D721Med (cell line): ENCODE data around the gene C1orf115.

Experiments
- DNase-seq: peaks from one replicate; pipeline ENCODE4 v3.0.0; 2011; ENCODE audit warnings: low spot score; ENCODE audit not compliant: insufficient read length
- FAIRE-seq: peaks from 2 replicates; lab custom pipeline; 2011; peaks lifted over from hg19 to GRCh38; lab: Jason Lieb, UNC
- CTCF ChIP-seq: IDR thresholded peaks from 2 replicates; pipeline ENCODE4 v1.5.1; 2012; ENCODE audit warnings: mild to moderate bottlenecking, control low read depth; ENCODE audit not compliant: insufficient read depth; ENCODE audit errors: missing control alignments

Gene C1orf115

GRCh38 chr1:220684890-220685289 lies 5.3 kb upstream of the C1orf115 start:
- no peak for TF ChIP-seq CTCF
- no peak for DNase-seq
- FAIRE-seq = no peak

GRCh38 chr1:220685879-220686278 lies 4.3 kb upstream of the C1orf115 start:
- FAIRE-seq (no peak), DNase-seq (no peak)
- TF ChIP-seq CTCF = no peak

GRCh38 chr1:220687809-220688208 lies 2.4 kb upstream of the C1orf115 start:
- FAIRE-seq = no peak
- no peak for DNase-seq
- no peak for TF ChIP-seq CTCF

- no peak for TF ChIP-seq CTCF
- FAIRE-seq = no peak
- DNase-seq = no peak
Observed at GRCh38 chr1:220689666-220690065, 497 bp upstream of the C1orf115 start.

- no peak for TF ChIP-seq CTCF
- FAIRE-seq (no peak), DNase-seq (no peak)
Observed at GRCh38 chr1:220691053-220691684, 1.0 kb downstream of the C1orf115 start.

GRCh38 chr1:220692436-220693228 lies 2.5 kb downstream of the C1orf115 start:
- TF ChIP-seq CTCF = no peak
- FAIRE-seq (no peak), DNase-seq (no peak)

- TF ChIP-seq CTCF = no peak
- FAIRE-seq = no peak
Observed at GRCh38 chr1:220694866-220695382, 4.8 kb downstream of the C1orf115 start.

More at GRCh38 chr1:220694866-220695382, 4.8 kb downstream of the C1orf115 start:
- DNase-seq = no peak
